Thyroid gland (tissue), 4 donors: Measurements from ENCODE around the gene PALM2AKAP2.

Source experiments
- POLR2A ChIP-seq, 2 donors: fragments of 450-650 bp; IDR thresholded peaks; one replicate each; pipeline ENCODE4 v1.6.1; 2017; ENCODE audit warnings: antibody characterized with exemption in 2 of 2, mild to moderate bottlenecking in 2 of 2, moderate library complexity in 1 of 2
- TF ChIP-seq, protein P1 (sequence below), 6 experiments: fragments of 200-600 bp in 3 of 6; fragments of 450-650 bp in 3 of 6; sonication (generic) in 3 of 6; IDR thresholded peaks; one replicate each; pipeline ENCODE4 v1.5.1; 2016 to 2019; ENCODE audit warnings: antibody characterized with exemption in 6 of 6, mild to moderate bottlenecking in 2 of 6, inconsistent platforms in 1 of 6, moderate library complexity in 1 of 6

DNA sequence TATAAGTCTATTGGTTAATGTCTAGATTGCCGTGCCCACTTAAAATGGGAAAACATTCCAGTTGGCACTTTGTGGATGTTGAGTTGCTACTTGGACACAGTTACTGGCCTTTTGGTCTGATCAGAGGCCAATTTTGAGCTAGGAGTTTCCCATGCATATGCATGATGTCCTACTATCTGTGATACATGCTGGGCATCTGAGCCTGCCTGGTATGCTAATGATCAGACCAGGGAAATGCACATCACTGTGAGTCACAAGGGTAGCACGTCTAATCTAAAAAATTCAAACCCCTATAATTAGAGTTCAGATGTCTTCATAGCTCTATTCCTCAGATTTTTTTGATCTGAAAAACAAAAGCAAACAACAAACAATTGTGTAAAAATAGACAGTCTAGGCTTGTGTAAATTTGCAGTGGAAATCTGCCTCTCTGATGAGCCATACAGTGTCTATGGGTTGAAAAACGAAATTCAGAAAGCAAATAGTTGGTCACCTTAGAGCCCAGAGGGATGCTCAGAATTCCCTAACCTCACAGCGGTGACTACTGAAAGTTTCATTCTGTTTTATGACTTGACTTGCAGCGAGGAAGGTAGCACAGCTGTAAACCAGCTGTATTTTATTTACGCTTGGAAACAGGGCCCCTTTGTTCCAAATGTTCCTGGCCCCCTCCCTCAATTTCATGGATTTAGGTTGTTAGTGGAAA, 37.3 kb downstream of the PALM2AKAP2 start:
- TF ChIP-seq, protein P1, sequence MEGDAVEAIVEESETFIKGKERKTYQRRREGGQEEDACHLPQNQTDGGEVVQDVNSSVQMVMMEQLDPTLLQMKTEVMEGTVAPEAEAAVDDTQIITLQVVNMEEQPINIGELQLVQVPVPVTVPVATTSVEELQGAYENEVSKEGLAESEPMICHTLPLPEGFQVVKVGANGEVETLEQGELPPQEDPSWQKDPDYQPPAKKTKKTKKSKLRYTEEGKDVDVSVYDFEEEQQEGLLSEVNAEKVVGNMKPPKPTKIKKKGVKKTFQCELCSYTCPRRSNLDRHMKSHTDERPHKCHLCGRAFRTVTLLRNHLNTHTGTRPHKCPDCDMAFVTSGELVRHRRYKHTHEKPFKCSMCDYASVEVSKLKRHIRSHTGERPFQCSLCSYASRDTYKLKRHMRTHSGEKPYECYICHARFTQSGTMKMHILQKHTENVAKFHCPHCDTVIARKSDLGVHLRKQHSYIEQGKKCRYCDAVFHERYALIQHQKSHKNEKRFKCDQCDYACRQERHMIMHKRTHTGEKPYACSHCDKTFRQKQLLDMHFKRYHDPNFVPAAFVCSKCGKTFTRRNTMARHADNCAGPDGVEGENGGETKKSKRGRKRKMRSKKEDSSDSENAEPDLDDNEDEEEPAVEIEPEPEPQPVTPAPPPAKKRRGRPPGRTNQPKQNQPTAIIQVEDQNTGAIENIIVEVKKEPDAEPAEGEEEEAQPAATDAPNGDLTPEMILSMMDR (IDR thresholded peaks at IDR 0.05), result no peak
- no peak for TF ChIP-seq POLR2A (IDR thresholded peaks at IDR 0.05)
